Stimulated activated CD8-positive, alpha-beta memory T cell treated with anti-CD3 and anti-CD28 coated beads, Interleukin-7, amount 100 ng/mL, for 4 hours (primary cell): Measurements from ENCODE around the gene HSPD1.
"Not testable (repeated sequence)": the region's sequence is repeated elsewhere in the genome, so short reads cannot be mapped to it uniquely, and the experiment has no call there.

Experiments used
- DNase-seq, 2 donors: peaks; one replicate each; pipeline ENCODE4 v3.0.0-alpha.2; 2020; ENCODE audit warnings: low read depth in 2 of 2

HSPD1 gene

GRCh38 chr2:197496695-197497094 is 2.9 kb downstream of the HSPD1 start:
- DNase-seq, result no peak

DNA sequence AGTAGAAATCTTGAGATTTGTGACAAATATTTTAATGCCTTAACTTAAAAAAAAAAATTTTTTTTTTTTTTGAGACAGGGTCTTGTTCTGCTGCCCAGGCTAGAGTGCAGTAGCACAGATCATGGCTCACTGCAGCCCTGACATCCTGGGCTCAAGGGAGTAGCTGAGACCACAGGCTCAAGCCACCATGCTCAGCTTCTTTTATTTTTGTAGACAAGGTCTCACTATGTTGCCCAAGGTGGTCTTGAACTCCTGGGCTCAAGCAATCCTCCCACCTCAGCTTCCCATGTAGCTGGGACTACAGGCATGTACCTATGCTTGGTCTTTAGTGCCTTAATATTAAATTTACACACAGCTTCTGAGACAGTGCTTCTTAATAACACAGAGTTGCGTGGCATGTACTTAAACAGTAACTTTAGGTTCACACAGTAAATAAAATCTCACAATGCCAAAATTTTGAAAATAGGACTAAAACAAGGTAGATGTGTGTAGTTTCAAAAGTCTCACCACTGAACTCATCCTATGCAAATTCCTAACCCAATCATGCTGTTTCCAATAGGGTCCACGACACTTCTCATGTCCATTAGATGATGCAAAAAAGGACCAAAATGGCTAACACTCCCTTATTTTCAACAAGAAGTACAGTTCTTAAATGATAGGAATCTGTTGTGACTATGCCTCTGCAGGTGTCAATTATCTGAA is 4.1 kb downstream of the HSPD1 start:
- DNase-seq, result no peak

DNA sequence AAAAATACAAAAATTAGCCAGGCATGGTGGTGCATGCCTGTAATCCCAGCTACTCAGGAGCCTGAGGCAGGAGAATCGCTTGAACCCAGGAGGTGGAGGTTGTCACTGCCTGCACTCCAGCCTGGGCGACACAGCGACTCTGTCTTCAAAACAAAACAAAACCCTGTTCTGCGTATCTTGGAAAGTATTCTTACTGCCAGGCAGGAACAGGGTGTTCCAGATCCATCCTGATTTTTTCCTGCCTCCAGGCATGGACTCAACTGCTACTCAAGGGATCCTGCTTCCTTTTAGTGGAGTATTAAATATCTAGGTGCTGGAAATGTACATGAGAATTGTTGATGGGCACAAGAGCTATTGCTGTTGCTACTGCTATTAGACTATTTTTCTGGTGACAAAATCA is 12.3 kb downstream of the HSPD1 start:
- DNase-seq, result no peak

GRCh38 chr2:197486175-197486574 is 13.5 kb downstream of the HSPD1 start:
- no peak for DNase-seq

DNA sequence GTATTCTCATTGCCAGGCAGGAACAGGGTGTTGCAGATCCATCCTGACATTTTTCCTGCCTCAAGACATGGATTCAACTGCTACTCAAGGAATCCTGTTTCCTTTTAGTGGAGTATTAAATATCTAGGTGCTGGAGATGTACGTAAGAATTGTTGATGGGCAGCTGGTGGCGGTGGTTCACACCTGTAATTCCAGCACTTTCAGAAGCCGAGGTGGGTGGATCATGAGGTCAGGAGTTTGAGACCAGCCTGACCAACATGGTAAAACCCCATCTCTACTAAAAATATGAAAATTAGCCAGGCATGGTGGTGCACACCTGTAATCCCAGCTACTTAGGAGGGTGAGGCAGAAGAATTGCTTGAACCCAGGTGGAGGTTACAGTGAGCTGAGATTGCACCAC is 15.4 kb downstream of the HSPD1 start:
- not testable (repeated sequence) for DNase-seq

GRCh38 chr2:197480165-197481036 is 19.2 kb downstream of the HSPD1 start:
- no peak for DNase-seq

GRCh38 chr2:197477797-197478196 is 21.8 kb downstream of the HSPD1 start:
- no peak for DNase-seq

DNA sequence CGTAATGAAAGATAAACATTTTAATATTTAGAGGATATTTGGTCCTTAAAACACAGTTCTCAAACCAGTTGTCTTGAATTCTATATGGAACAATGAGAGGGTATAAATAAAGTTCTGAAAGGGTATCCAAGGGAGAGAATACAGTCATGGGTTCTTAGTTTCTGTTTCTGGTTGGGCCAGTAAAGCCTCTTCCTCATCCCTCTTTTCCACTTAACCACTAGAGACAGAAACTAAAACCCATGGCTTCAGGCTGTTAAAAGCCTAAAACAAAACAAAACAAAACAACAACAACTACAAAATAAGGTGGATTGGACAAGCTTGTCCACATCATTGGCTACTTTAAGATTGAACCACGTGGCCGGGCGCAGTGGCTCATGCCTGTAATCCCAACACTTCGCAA is 27.5 kb downstream of the HSPD1 start:
- DNase-seq, result no peak

DNA sequence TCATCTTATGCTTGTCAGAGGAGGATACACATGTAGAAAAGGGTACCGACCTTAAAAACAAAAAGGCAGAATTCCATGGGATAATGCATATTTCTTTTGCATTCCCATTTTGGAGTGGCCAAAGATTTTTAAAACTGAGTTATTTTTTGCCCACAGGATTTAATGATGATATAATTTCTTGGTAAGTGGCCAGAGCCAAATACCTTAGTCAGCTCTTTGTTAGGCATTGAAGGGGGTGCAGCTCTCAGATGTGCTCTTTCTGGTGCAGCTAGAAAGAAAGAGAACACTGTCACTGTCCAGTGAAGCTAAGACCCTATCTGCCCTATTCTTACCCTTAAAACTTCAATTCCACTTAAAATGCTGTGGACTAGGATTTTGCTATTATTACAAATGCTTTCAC is 35.5 kb downstream of the HSPD1 start:
- DNase-seq, result no peak

DNA sequence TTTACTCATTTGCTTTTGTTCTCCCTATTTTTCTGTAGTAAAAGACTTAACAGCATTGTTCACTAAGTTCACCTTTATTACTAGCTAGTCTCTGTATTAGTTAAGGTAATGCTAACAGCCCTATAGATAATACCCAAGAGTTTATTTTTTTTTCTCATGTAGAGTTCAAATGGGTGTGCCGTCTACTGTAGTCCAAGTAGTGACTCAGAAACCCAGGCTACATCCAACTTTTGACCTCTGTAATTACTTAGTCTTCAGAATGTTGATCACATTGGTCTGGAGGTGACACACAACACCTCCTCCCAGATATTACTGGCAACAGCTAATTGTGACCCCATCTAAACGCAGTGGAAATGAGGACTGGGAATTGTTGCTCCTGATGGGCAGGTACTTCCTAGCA is 38.6 kb downstream of the HSPD1 start:
- DNase-seq, result no peak

DNA sequence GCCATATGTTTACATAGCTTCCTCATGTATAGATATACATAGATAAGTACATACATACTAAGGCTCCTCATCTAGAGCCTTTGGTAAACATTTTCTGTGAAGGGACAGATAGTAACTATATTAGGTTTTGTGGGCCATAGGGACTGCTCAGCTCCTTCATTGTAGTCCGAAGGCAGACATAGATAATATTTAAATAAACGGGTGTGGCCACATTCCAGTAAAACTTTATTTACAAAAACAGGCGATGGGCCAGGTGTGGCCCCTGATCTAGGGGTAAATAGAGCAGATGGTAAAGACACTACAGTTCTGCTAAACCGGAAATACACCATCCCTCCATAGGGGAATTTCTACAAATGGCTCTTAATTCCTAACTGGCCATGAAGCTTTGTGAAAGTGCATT is 39.0 kb downstream of the HSPD1 start:
- no peak for DNase-seq

- no peak for DNase-seq
These were observed 44.2 kb downstream of the HSPD1 start for GRCh38 chr2:197455428-197455827.

GRCh38 chr2:197454923-197455322 is 44.7 kb downstream of the HSPD1 start:
- no peak for DNase-seq

DNA sequence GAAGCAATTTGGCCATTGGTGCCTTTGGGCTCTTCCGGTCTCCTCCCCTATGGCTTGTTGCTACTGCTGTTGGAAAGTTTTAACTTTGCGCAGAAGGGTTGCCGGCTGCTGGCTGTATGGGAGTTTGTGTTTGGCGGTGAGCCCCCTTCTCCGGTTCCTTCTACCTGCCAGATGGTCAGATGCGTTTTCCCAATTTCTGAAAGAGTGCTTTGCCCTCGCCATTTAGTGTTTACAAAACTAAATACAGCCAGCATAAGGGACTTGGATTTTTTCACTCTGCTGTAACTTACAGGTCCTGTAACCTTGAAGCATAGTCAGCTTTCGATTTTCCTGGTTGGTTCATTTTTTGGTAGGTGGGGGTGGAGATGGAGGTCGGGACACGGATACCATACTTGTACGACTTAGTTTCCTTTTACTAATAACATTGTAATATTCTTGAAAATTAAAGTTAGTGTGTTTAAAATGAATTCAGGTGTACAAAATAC is 45.7 kb downstream of the HSPD1 start:
- DNase-seq, result no peak

- peak; percentile 97 to 99 for DNase-seq
These were observed 46.3 kb downstream of the HSPD1 start, which contains the start of gene COQ10B for GRCh38 chr2:197453123-197453913. Gene COQ10B, plus strand, starts transcription at chr2:197453552. Its CDS starts 9 bp downstream, at chr2:197453561.

GRCh38 chr2:197452754-197453122 is 46.9 kb downstream of the HSPD1 start:
- DNase-seq, result no peak

DNA sequence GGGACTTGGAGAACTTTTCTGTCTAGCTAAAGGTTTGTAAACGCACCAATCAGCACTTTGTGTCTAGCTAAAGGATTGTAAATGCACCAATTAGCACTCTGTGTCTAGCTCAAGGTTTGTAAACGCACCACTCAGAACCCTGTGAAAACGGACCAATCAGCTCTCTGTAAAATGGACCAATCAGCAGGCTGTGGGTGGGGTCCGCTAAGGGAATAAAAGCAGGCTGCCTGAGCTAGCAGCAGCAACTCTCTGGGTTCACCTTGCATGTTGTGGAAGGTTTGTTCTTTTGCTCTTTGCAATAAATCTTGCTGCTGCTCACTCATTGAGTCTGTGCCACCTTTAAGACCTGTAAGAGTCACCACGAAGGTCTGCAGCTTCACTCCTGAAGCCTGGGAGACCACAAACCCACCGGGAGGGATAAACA is 48.7 kb downstream of the HSPD1 start:
- not testable (repeated sequence) for DNase-seq

DNA sequence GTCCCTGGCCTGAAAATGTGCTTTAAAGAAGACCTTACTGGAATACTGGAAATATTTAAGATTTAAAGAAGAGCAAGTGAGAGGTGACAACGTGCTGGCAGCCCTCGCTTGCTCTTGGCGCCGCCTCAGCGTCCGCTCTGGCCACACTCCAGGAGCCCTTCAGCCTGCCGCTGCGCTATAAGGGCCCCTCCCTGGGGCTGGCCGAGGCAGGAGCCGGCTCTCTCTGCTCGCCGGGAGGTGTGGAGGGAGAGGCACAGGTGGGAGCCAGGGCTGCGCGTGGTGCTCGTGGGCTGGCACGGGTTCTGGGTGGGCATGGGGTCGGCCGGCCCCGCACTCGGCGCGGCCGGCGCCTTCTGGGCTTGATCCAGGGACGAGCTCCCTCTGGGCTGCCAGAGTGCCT is 49.2 kb downstream of the HSPD1 start:
- DNase-seq, result no peak

GRCh38 chr2:197446844-197447243 is 52.8 kb downstream of the HSPD1 start:
- DNase-seq, result no peak

- no peak for DNase-seq
These were observed 53.9 kb downstream of the HSPD1 start for GRCh38 chr2:197445746-197446145.

GRCh38 chr2:197442857-197443256 is 56.8 kb downstream of the HSPD1 start:
- no peak for DNase-seq

GRCh38 chr2:197437380-197437779 is 62.3 kb downstream of the HSPD1 start:
- DNase-seq, result no peak
